NCI-H460 (cell line): ENCODE data around the gene STAB1. TPM values are rescaled to one million over a fixed set of nuclear protein-coding genes. Genes with fewer than 3 reads are reported as not detected.

Source experiments
- DNase-seq: peaks from one replicate; pipeline ENCODE4 v3.0.0-alpha.2; 2016; ENCODE audit warnings: low read depth; ENCODE audit errors: extremely low read depth
- total RNA-seq: library from RNA; depleted of rRNA; stranded (reverse); fragments of >200 nt; shearing (Covaris generic); gene quantifications from 2 replicates; pipeline ENCODE4 v1.2.3, GENCODE V29; 2014

Gene STAB1
- total RNA-seq, 1 experiment from 2014 or later, result not detected

DNA sequence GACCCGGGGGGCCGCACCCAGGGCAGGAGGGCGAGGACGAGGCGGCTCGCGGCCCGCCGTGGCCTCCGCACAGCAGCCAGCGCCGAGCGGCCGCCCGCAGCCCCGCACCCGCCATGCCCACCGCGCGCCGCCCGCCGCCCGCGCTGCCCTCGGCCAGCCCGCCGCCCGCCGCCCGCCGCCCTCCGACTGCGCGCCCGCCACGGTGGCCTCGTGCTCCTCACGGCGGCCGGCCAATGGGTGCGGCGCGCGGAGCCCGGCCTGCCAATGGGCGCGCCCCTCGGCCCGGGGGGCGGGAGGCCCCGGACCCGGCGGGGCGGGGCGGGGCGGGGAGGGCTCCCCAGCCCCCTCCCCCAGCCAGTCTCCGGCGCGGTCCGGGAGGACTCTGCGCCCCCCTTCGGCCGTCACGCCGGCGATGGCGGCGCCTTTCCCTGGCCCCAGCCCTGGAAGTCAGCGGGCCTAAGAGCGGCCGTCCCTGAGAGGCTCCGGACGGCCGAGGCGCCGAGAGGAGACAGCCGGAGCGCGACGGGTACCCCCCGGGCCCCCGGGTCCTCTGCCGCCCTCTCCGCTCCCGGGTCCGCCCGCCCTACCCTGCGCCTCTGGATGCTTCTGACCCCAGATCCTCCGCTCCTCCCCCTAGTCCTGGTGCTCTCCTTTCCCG, 38.6 kb downstream of the STAB1 start, which contains the start of gene NT5DC2:
Gene NT5DC2, minus strand, starts transcription at position 235 of the 658 bp plus-strand sequence. Its CDS starts 120 bp downstream, at position 115.
- peak; percentile 52 for DNase-seq

- DNase-seq, result no peak
These were observed 39.4 kb downstream of the STAB1 start for GRCh38 chr3:52534281-52535183.

GRCh38 chr3:52535411-52536111, 40.4 kb downstream of the STAB1 start:
- no peak for DNase-seq

DNA sequence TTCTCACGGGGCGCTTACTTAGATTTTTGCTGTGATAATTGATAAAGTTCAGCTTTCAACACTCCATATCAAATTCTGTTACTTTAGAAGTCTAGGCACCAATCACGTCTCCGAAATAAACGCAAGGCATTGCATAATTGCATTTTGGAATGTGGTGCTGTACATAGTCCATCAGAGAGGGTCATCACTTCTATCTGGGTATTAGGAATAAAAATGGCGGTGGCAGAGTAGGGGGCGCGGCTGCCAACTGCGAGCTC, 40.9 kb downstream of the STAB1 start:
- no peak for DNase-seq

GRCh38 chr3:52536369-52537164, 41.4 kb downstream of the STAB1 start, which contains the start of gene UQCC5:
UQCC5 (plus strand) TSS chr3:52536605; CDS start chr3:52536756, 151 bp downstream.
- DNase-seq, result peak; percentile 95

DNA sequence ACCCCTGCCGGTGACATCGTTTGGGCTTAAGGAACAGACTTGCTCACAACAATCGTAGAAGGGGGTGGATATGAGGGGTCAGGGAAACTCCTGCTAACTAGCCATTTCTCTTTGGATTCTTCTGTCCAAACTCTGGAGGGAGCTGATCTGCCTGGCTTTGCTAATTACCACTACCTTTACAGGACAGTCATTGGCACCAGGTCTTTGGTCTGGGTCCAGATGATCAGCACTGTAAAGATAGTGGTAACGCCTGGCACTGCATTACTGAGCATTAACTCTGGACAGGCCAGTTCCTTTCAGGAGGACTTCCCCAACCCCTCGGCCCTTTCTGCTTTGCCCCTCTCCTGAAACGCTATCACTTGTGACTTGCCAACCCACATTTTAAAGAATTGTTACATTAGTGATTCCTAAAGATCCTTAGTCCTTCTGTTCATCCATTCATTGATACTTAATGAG, 42.1 kb downstream of the STAB1 start:
- DNase-seq, result no peak

GRCh38 chr3:52537726-52538421, 42.7 kb downstream of the STAB1 start:
- DNase-seq, result no peak

GRCh38 chr3:52539010-52539653, 44.0 kb downstream of the STAB1 start:
- DNase-seq, result no peak

- DNase-seq, result no peak
These were observed 45.9 kb downstream of the STAB1 start for GRCh38 chr3:52541050-52541449.

DNA sequence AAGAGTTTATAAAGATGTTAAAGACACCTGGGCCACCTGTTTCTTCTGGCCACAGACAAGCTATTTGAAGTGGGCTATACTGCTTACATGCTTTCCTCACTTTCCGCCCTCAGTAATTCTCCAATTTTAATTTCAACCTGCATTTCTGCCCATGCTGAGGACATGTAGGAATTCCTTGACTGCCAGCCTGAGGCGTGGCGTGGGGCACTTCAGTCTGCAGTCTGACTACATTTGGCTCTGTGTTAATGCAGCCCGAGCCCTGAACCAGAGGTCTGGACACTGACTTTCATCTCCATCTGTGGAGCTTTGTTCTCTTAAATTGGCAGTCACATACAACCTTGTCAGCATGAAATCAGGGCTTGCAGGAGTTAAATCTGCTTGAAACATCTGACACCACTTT, 49.8 kb downstream of the STAB1 start:
- DNase-seq, result no peak

DNA sequence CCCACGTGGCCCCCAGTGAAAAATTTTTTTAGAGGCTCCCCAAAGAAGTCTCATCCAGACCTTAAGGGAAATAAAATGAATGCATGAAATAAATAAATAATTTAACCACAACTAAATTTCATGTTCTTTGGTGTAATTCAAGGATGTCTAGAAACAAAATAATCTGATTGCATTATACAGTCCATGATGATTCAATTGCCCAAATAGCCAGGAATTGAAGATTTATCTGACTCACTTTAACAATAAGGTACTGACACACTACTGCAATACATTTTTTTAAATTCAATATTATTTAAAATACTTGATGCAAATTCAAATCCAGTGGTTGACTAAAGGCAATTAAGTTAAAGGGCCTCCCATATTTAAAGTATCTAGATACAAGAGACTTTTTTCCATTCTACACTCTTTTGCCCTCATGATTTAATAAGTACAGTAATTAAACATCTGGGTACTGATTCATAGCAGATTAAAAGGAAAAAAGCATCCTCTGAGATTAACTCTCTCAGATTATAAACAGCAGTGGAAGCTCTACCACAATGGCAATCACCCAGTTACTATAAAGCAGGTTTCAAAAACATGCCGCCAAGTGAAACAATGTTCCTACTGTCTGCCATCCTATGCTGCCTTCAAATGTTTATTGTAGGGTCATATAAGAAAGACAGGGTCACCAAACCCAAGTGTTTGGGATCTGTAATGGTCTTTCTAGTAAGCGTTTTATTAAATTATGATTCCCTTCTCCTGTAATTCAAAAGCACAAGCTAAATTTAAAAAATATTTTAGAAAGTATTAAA, 51.2 kb downstream of the STAB1 start:
- no peak for DNase-seq

DNA sequence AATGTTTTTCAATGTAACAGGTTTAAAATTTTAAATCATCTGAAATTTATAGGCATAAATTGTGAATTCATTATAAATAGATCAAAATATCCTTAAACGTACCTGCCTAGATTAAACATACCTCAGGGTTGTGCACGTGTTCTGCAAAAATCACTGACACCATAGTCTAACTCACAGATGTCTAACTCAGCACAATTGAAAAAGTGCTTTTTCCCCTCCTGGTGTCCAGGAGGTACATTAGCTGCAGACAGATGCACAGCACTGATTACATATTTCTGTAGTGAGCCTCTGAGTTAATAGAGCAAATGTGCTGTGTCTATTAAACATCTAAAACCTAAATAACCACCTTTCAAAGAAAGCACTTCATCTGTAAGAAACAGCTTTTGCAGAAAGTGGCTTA, 52.0 kb downstream of the STAB1 start:
- no peak for DNase-seq

DNA sequence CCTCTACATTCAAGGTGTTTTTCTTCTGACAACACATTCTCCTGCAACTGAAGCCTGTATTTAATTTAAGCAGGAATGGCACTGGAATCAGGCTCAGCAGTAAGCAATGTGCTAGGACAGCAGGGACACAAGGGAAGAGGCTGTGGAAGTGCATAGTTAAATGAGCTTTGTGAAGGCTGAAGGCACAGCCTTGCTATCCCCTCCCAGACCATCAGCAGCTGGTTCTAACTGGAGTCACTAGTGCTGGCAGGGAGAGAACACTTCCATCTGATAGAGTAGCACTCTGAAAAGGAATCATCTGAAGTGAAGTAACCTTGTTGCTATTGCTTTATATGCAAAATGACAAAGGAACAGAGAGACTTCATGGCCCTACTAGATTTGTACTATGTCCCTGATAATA, 56.0 kb downstream of the STAB1 start:
- no peak for DNase-seq

GRCh38 chr3:52552089-52552488, 57.0 kb downstream of the STAB1 start:
- no peak for DNase-seq

GRCh38 chr3:52554026-52554755, 59.1 kb downstream of the STAB1 start:
- no peak for DNase-seq

GRCh38 chr3:52555056-52555455, 59.9 kb downstream of the STAB1 start:
- no peak for DNase-seq

GRCh38 chr3:52557011-52557960, 62.1 kb downstream of the STAB1 start:
- no peak for DNase-seq
